Fibroblast of mammary gland (primary cell): ENCODE data around the gene SGTA.

Source experiments
- DNase-seq: peaks from one replicate; pipeline ENCODE4 v3.0.0-alpha.2; 2010; ENCODE audit warnings: low read depth
- H3K4me3 ChIP-seq: 2 replicates; pipeline ENCODE4 v1.5.1; 2011; ENCODE audit warnings: low read depth, mild to moderate bottlenecking, low read length, moderate library complexity; ENCODE audit not compliant: control insufficient read depth
- TF ChIP-seq, protein P1 (sequence below): conservative IDR thresholded peaks from 2 replicates; pipeline ENCODE4 v1.5.1; 2011; ENCODE audit warnings: low read depth, low read length, inconsistent platforms; ENCODE audit not compliant: control insufficient read depth, insufficient read depth

Gene SGTA

DNA sequence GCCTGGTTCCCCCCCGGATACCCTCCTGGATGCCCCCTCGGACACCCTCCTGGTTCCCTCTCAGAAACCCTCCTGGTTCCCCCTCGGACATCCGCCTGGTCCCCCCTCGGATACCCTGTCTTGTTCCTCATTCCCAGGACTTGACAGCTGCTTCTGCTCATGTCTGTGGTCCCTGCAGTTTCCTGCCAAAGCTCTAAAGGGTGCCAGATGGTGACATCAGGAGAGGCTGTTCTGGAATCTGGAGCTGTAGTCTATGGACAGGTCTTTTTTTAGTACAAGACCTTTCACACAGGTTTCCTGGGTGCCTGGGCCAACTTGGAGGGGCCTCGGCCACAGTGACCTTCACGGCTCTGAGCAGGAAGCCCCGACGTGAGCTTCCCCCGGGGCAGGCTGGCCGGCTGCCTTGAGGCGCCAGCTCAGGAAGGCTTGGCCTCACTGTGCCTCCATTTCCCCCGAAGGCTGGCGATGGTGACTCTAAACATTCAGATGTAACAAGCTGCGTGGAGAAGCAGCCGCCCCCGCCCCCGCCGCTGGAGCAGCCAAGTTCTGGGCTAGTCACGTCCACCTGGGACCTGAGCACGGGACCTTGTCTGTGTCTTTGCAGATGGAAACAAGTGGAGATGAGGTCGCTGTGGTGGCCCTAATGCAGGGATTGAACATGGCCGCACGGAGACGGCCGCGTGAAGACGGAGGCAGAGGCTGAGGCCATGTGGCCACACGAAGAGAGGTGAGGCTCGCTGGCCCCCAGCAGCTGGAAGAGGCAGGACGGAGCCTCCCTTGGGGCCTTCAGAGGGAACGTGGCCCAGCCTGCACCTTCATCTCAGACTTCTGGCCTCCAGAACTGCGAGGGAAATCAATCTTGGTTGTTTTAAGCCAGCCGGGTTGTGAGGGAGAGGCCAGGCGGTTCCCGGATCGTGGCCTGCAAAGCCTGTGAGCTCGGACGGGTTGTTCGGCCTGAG, 12.7 kb downstream of the SGTA start:
- TF ChIP-seq, protein P1, sequence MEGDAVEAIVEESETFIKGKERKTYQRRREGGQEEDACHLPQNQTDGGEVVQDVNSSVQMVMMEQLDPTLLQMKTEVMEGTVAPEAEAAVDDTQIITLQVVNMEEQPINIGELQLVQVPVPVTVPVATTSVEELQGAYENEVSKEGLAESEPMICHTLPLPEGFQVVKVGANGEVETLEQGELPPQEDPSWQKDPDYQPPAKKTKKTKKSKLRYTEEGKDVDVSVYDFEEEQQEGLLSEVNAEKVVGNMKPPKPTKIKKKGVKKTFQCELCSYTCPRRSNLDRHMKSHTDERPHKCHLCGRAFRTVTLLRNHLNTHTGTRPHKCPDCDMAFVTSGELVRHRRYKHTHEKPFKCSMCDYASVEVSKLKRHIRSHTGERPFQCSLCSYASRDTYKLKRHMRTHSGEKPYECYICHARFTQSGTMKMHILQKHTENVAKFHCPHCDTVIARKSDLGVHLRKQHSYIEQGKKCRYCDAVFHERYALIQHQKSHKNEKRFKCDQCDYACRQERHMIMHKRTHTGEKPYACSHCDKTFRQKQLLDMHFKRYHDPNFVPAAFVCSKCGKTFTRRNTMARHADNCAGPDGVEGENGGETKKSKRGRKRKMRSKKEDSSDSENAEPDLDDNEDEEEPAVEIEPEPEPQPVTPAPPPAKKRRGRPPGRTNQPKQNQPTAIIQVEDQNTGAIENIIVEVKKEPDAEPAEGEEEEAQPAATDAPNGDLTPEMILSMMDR, result no peak
- no peak overlapping the region for H3K4me3 ChIP-seq
- peak; percentile 62 for DNase-seq

DNA sequence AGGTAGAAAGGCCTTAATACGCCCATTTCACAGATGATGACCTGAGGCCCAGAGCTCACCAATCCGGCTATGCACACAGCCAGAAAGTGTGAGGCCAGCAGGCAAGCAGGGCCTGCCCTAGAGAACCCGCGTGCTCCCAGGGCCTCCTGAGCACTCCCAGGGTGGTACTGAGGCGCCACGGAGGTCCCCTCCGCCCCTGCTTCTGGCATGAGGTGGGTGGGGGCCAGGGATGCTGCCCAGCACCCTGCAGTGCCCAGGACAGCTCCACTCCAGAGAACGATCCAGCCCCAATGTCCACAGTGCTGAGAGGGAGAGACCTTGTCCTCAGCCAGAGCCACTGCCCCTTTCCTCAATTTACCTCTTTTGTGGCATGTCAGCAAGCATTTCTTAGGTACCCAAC, 13.9 kb downstream of the SGTA start:
- no peak for DNase-seq
- H3K4me3 ChIP-seq, result no peak overlapping the region
- TF ChIP-seq, protein P1, result no peak

DNA sequence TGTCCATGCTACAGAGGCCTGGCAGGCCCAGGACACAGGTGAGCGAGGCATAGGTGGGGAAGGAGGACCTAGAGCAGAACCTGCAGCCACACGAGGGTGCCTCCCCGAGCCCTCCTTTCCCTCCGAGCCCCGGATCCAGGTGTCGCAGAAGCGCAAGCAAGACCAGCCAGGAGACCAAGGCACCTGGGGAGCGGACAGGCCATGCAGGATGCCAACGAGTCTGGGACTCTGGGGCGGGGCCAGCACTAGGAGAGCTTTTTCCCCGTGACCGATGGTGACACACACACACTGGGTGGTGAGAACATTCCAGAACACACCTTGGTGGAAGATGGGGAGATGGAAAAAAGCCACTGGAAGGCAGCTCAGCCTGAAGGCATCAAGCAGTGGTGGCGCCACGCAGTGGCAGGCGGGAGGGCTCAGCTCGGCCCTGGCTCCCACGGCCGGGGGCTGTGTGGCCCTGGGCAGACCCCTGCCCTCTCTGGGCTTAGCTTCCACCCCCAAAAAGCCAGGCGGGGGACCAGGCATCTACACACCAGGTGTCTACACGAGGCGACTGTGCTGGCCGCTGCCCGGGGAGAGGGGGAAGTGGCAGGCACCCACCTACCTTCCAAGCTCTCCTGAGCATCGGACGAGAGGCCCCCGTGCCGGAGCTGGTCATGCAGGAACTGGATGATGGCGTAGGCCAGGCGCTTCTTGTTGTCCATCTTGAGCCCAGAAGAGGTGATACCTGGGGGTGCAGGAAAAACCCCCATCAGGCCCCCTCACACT, 14.5 kb downstream of the SGTA start:
- DNase-seq, result no peak
- TF ChIP-seq, protein P1, result no peak
- no peak overlapping the region for H3K4me3 ChIP-seq

DNA sequence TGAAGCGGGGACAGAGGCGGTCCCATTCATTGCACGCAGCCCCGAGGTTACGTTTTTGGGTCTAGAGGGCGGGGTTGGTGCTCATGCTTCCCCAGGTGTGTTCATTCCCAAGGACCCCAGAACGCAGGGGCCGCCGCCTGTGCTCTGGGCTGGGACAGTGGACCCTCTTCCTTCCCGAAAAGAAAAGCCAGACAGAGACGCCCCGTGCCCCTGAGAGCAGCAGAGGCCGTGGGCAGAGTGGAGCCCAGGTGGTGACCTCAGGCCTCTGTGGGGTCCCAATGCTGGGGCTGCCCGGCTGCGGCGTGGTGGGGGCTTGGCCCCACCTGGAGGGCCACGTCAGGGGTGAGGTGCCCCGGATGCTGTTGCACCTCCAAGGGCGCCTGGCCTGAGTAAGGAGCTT, 15.4 kb downstream of the SGTA start:
- TF ChIP-seq, protein P1, result no peak
- DNase-seq, result no peak
- no peak overlapping the region for H3K4me3 ChIP-seq

DNA sequence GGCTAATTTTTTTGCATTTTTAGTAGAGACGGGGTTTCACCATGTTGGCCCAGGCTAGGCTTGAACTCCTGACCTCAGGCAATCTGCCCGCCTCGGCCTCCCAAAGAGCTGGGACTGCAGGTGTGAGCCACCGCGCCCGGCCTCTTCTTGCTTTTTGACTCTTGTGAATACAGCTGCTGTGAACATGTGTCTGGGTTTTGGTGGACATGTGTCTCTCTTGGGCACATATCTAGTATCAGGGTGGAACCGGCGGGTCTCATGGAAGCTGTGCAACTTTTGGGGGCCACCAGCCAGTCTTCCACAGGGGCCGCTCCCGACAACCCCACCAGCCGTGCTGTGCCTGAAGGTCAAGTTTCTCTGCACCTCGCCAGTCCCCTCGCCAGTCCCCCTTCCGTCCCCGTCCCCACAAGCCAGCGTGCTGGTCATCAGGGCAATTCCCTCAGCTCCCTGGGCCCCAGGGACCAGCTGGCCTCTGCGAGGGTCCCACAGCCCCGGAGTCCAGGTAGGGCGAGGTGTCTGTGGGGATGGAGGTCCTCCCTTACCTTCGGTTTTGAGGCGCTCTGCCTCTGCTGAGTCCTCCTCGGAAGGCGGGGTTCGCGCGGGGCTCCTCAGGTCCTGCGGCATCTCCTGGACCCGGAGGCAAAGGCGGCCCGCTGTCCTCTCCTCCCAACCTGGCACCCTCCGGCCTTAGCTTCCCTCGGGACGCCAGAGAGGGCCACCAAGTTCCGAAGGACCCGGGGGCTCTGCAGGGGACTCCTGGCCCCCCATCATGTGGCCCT, 16.3 kb downstream of the SGTA start:
- TF ChIP-seq, protein P1, result no peak
- no peak overlapping the region for H3K4me3 ChIP-seq
- no peak for DNase-seq

DNA sequence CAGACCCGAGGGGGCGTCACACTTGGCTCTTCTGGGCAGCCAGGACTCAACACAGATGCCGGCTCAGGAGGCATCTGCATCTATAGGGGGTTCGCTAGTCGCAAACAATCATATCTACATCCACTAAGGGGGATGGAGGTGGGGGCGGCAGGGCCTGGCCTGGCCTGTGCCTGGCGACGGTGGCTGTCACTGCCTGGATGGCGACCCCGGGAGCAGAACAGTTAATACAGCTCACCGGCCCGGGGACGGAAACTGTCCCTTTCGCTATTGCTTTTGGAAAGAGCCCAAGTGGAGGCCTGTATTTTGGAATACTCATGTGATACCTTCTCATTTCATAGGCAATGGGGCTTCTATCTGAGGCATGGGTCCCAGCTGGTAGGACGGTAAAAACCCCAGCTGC, 17.7 kb downstream of the SGTA start:
- TF ChIP-seq, protein P1, result no peak
- DNase-seq, result no peak
- no peak overlapping the region for H3K4me3 ChIP-seq
